Measurements from ENCODE around the gene STK31.

DNA sequence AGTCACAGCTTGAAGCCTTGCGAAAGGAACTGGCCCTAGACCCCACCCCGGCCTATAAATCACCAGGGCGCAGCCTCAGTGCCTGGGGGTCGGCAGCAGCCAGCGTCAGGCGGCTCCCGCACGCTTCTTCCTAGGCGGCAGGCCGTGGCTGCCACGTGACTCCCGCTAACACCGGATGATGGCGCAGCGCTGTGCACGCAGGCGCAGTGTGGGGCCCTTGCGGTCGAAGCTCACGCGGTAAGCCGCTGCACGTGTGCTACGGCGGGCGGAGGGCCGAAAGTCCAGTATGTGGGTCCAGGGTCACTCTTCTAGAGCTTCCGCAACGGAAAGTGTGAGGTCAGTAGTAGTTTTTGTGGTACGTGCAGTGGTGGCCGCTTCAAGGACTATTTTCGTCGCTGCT is at the start of gene STK31:
- TF ChIP-seq, protein P1, sequence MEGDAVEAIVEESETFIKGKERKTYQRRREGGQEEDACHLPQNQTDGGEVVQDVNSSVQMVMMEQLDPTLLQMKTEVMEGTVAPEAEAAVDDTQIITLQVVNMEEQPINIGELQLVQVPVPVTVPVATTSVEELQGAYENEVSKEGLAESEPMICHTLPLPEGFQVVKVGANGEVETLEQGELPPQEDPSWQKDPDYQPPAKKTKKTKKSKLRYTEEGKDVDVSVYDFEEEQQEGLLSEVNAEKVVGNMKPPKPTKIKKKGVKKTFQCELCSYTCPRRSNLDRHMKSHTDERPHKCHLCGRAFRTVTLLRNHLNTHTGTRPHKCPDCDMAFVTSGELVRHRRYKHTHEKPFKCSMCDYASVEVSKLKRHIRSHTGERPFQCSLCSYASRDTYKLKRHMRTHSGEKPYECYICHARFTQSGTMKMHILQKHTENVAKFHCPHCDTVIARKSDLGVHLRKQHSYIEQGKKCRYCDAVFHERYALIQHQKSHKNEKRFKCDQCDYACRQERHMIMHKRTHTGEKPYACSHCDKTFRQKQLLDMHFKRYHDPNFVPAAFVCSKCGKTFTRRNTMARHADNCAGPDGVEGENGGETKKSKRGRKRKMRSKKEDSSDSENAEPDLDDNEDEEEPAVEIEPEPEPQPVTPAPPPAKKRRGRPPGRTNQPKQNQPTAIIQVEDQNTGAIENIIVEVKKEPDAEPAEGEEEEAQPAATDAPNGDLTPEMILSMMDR (IDR thresholded peaks at IDR 0.05) = no peak
- TF ChIP-seq POLR2AphosphoS5 (IDR thresholded peaks at IDR 0.05) (no peak), POLR2A (IDR thresholded peaks at IDR 0.05) (no peak)
